Colon (tissue), 2 donors: ENCODE measurements around the gene BEND5.

Experiments
- FAIRE-seq: peaks from 2 replicates; lab custom pipeline; 2012; peaks lifted over from hg19 to GRCh38; lab: Jason Lieb, UNC
- donor health status: control.
- donor health status: control.

BEND5 gene

DNA sequence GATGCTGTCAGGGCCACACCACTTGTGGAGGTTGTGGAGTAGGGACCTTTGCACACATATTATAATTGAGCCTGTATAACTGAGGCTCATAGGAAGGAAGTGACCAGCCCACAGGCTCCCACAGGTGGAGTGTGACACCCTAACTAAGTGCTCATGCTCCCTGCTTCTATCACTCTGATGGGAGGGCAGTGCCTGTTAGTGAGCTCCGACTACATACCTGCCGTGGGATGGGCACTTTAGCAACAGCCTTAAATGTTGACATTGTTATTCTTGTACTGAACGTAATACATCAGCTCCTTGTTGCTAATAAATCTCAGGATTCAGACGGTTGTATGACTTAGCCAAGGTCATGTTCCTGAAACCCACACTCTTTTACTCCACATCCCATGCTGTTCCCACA lies 58.0 kb downstream of the BEND5 start:
- no peak for FAIRE-seq

DNA sequence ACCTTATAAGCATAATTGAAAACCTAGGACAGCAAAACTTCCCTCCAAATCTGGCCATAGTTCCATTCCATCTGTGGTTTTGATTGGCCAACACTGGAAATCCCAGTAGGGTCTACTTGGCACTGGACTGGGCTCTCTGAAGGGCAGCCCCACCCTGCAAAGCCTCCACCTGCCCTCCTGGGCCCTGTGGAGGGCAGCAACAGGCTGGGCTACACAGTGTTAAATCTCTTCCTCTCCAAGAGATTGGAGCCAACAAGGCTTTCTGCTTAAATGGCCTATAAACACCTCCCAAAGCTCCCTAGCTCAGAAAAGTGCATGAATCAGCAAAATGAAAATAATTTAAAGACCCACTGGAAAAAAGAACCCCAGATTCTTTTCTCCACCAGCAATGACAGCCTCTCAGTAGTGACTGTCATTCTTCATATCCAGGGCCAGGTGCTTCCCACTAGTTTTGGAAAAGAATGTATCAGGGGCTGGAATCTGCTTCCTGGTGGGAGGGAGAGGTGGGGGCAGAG lies 58.5 kb downstream of the BEND5 start:
- FAIRE-seq: no peak

DNA sequence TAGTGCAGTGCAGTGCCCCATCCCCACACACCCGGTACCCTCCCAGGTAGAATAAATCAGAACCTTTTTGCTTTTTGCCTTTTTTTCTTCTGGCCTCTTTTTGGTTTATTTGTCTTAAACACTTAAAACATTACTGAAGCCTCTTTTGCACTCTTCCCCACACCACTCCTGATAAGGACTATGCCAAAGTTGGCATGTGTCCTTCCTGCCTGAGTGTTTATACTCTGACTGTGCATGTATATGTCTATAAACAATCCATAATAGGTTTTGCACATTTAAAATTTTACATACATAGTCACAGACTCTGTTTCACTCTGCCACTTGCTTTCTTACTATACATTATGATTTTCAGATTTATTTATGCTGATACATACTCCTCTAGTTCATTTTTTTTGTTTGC lies 59.6 kb downstream of the BEND5 start:
- no peak for FAIRE-seq

DNA sequence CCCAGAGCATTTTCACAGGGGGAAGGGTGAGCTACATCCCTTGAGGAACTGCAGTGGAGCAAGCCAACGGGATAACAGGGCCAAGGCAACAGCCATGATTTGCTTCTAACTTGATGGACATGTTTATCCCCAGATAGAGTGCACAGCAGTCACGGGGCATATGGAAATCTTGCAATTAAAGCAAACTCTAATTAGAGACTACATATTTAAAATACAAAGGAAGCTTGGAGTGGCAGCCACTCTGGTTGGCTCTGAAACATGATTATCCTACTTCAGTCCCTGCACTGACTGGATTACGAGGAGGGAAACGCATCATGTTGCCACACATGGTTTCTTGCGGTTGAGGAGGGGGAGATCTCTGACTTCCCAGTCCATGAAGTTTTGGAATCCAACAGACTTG lies 60.8 kb downstream of the BEND5 start:
- no peak for FAIRE-seq

DNA sequence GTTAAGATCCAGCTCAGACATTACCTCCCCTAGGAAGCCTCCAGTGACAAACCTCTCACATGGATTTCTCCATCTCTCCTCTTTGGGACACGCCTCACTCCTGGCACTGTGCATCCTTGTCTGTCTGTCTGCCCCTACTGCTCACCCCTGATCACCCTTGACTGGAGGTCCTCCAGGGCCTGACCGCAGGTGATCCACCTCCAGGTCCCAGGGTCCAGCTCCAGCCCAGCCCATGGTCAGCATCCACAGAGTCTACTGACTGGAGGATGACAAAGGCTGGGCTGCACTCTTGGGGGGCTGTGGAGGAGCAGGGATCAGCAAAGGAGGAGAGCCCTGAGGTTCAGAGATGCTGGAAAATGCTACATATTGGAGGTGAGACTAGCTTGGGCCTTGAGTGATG lies 65.8 kb downstream of the BEND5 start:
- FAIRE-seq: no peak

DNA sequence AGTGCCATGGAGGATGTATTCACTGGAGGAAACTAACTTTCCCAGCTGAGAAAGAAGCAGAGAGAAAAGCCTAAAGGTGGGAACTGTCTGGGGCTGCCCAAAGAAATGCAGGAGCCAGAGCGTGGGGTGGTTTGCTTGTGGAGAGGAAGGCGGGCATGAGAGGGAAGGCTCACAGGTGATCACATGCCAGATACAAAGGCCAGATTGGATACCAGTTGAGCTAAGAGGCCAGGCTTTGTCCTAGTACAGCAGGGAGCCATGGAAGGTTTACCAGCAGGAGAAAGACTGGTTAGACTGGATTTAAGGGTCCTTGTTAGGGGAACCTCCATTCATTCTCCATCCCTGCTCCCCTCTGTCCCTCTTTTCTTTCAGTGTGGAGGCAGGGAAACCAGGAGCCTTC lies 66.4 kb downstream of the BEND5 start:
- FAIRE-seq: no peak

DNA sequence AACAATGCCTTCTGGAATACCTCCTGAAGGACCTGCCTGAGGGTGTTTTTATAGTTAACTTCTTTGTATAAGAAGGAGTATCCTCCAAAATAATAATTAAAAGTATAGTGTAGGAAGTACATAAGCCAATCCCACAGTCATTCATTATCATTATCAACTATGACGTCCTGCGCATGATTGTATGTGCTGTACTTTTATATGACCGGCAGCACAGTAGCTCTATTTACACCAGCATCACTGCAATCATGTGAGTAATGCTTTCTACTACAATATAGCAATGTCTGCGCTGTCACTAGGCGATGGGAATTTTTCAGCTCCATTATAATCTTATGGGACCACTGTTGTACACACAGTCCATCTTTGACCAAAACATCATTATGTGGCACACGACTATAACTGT lies 72.0 kb downstream of the BEND5 start:
- no peak for FAIRE-seq

DNA sequence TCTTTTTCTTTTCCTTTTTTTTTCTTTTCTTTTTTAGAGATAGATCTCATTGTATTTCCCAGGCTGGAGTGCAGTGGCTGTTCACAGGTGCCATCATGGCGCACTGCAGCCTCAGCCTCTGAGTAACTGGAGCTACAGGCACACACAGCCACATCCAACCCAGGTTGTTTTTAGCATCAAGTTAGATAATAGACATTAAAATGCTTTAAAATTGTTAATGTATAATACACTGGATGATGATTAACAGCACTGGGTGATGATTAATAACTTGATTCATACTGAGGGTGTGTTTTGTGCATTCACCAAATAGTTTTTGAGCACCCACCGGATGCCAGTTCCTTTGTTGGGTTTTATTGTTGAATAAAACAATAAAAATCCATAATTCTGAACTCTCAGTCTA lies 75.2 kb downstream of the BEND5 start:
- no peak for FAIRE-seq

DNA sequence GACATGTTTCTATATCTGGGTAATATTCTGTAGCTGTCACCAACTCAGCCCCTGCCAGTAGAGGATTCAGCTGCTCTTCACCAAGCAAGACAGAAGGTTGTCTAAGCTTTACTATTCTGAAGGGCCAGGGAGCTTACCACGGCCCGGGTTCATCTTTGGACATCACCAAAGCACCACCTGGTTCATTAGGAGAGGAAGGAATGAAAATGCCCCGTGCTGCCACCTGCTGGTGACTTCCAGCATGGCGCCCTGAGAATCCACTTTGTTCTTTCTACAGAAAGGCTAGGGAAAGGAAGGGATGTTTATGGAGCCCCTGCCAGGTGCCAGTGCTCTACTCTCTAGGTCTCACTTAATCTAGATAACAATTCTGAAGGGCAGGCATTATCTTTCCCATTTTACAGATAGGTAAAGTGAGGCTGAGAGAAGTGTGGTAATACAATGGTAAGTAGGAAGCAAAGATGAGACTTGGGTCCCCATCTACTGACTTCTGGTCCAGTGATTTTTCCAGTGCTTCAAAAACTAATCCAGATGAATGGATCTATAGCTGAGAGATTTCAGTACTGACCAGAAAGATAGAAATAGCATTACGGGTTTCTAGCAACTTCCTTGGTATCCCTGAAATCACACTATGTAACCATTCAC lies 79.5 kb downstream of the BEND5 start:
- FAIRE-seq: no peak

DNA sequence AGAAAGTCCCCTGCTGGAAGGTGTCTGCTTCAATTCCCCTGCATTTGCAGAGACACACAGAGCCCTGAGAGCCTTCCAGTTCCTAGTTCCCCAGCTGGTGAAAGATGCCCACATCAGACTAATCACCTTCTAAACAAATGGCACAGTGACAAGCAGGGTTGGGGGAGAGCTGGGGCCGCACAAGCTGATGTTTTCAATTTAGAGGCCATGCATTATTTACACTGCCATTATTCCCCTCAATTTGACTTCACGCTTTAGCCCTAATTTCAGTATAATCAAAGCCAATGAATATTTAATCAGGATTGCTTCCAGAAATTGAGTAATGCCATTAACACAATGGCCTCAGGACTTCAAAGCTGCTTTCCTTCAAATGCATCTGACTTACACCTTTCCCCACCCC lies 81.5 kb downstream of the BEND5 start:
- no peak for FAIRE-seq

DNA sequence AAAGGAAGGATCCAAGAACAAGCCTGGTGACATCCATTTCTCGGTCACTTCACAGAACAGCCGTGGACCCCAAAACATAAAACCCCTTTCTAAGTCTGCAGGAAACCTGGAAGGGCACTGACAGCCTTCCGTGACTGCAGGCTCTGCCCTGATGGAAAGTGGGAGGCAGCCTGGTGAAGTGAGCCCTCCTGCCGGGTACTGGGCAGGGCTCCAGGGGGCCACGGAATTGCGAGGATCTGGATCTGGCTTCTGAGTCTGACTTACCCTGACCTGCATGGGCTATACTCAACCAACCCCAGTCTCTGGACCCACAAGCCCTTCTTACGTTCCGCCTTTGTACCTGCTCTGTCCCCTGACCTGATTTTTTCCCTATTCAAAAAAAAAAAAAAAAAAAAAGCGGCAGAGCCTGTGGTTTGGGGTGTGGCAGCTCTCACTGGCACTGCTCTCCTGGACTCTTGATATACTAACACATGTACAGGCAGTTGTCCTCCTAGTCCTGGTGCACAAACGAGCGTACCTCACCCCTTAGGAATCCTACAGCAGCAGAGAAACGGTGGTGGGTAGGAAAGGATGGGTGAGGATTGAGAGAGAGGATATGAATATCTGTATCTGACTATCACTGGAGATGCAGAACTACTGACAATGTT lies 82.9 kb downstream of the BEND5 start:
- FAIRE-seq: no peak

DNA sequence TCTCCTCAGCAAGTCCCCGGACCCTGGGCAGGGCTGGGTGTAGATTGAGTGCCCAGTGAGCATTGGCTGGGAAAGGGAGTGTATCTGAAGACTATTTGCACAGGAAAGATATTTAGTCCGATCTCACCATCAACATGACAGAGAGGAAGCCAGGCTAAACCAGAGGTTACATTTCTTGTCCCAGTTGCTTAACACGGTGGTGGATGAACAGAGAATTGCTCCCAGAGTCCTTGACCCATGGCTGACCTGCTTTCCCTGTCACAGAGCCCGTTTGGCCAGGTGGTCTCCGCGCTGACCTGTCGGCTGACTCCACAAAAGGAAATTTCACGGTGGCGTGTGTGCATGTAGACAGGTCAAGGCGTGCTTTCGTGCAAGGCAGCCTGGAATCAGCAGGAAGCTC lies 83.5 kb downstream of the BEND5 start:
- FAIRE-seq: no peak

DNA sequence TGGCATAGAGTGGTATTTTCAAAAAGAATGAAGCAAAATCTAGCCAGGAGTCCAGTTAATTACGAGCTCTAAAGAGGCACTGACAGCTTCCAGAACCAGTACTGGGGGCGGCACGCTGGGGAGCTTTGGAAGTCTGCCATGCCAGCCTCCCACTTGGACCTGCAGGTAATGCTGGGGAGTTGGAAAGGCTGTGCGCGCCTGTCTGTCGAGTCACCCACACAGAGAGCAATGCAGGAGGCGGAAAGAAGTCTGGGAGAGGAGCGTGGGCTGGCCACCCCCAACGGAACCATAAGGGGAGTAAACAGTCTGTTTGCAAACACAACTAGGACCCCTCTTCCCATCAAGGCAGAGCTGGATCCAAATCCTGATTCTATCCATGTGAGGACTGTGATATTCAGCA lies 84.5 kb downstream of the BEND5 start:
- FAIRE-seq: no peak

DNA sequence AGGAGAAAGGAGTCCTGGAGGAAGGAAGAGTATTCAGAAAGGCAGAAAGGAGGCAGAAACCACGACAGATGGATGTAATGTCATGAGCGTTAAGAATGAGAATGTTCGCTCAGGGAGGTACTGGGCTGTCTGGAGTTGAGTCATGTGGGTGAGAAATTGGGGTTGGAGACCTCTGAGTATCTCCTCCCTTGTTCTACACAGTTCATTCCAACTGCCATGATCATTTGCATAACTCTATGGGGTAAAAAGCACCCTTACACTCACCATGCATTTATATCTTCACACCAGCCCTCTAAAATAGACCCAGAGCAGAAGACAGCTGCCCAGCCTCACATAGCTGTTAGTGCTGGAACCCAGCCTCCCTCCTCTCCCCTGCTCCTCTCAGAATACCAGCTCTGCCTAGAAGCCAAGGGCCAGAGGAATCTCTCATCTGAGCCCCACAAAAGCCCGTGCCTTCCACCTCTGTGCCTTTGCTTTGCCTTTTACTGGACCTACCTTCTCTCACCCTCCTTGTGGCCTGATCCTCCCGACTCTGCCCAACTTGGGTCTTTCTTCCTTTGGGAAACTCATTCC lies 85.2 kb downstream of the BEND5 start:
- no peak for FAIRE-seq

DNA sequence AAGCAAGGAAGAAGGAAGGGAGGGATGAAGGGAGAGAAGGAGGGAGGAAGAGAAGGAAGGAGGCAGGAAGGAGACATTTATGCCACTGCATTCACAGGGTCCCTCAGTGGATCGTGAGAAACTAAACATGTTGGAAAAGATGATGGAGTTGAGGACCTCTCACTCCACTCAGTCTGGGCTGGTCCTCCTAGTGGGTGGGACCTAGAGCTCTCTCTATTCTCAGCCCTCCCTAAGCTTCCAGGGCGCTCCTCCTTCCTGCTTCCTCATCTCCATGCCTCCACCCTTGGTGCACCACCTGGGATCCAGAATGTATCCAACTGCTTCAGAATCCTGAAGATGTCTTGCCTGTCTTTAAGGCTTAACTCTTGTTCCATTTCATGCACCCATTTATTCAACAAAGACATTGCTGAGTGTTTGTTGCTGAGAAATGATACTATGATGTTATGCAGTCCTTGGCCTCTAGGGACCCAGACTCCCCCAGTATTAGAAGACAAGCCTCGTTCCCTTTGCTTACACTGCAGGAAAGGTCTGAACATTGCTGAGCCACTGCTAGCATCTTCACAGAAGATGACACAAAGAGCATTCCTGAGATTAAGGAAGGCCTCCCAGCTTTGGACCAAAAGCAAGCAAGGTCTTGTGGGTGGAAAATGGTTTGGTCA lies 88.5 kb downstream of the BEND5 start:
- FAIRE-seq: no peak

DNA sequence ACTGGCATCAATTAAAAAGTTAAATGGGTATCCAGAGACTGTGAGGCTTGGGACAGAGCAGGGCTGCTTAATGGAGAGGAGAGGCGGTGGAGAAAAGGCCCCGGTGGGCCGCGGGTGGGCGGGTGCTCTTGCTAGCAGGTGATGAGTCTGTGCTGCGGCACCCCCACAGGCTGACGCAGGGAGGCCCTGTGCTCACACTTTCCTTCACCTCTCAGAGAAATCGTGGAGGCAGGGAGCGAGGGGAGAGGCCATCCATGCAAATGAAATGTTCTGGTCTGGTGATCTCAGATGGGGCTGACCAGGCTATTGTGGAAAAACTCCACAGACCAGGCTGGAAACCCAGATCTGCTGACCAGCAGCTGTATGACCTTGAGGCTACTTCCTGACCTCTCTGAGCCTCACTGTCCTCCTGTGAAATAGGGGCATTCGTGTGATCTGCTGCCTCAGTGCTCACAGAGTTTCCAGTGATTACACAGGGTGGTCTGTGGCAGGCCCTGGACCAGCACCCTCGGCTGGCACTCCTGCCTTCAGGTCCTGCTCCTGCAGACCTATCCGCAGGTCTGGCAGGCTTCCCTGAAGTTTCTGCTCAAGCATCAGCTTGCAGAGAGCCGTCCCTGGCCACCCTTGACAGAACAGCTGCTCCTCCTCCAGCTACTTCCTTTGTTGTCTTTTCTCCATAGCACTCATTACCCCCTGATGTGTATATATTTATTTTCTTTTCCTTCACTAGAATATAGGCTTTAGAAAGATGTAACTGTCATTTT lies 89.2 kb downstream of the BEND5 start:
- no peak for FAIRE-seq

DNA sequence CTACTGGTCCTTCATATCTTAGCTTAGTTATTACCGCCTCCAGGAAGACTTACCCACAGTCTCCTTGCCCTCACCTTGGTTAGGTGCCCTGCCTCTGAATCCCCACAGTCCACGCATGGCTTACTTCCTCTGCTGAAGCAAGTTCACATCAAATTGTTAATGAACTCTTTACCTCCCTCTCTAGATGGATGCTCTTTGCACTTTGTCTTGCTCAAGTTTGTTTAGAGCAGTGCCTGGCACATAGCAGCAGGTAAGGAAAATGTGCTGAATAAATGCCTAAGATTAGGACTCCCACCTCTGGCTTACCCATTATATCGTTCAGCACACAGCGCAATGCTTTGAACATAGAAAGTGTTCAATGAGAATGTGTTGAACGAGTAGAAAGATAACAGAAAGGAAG lies 90.5 kb downstream of the BEND5 start:
- no peak for FAIRE-seq

DNA sequence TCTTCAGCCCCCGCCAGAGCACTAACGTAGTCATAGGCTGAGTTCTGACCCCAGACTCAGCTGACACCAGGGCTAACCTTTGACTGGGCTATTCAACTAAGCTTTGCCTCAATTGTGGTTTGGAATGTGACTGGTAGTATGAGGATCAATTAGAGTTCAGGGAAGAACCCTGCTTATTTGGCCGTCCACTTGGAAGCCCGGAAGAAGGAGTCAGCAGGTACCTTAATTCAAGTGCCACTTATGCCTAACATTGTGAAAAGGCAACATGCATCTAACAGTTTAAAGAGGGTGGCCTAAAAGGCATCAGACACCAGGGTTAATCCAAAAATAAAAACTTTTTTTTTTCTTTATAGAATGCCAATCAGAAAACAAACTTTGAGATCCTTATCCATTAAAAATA lies 92.3 kb downstream of the BEND5 start:
- FAIRE-seq: no peak

DNA sequence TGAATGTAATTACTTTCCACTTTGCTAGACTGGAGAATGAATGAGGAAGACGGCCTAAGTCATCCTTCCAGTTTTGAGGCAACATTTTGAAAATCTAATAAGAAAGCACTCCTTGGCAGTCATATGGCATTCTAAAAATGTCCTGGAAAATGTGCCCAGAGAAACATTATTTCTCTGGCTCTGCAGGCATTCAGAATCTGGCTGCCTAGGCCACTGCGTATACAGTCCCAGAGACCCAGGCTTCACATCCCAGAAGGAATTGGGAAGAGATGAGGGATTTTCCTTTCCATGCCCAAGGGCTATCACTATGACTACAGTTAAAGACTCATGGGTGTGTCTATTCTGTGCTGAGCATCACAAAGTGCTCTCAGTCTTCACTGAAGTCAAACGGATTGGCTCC lies 92.9 kb downstream of the BEND5 start:
- no peak for FAIRE-seq

DNA sequence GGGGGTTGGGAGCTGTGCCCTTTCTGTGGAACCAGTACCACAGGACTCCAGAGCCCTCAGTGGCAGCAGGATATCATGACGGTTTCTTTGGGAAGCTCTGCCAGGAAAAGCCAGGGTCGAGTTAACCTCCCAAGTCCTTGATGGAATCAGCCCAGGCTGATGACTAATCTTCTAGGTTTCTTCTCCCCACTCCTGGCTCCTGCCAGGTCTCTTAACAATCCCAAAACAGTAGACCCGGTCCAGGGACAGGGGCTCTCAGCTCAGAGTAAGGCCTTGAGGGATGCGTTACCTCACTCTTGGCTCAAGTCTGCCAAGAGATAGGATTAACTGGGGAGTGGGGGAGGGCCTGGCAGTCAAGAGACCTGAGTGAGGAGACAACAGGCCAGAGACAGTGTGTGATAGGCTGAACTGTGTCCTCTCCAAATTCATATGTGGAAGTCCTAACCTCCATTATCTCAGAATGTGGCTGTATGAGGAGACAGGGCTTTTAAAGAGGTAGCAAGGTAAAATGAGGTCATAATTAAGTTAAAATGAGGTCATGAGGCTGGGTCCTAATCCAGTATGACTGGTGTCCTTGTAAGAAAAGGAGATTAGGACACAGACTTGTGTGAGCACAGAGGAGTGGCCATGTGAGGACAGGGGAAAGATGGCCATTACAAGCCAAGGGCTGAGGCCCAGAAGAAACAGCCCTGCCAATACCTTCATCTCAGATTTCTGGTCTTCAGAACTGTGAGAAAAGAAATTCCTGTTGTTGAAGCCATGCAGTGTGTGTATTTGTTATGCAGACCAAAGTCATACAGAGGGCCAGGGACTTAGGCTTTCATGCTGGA lies 95.0 kb downstream of the BEND5 start:
- no peak for FAIRE-seq

DNA sequence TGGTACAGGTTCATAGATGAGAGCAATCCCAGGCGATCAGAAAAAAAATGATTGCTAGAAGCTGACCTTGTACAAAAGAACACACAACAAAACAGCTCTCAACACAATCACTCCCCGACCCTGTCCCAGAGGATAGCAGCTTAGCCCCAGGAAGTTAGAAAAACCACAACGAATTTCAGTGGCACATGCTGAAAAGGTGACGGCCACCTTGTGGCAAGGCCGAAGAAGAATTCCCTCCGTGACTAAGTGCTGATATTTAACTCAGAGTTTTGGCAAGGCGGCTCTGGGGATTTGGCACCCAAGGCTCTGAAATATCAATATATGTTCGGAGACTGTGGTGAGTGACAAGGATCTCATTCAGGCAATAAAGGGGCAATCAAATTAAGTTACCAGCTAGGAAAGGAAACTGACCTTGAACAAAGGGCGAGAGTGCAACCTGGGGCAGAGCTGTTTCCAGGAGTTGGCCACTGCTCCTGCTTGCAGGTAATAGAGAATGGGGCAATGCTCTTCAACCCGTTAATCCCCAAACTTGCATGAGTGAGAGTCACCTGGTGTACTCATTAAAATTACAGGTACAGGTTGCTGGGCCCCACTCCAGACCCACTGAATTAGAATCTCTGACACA lies 96.2 kb downstream of the BEND5 start:
- no peak for FAIRE-seq
